ENCODE results near the gene PRTFDC1. TPM values are rescaled to one million over a fixed set of nuclear protein-coding genes. Genes with fewer than 3 reads are reported as not detected.
A peak's percentile ranks its signal among the peaks of the same experiment; 100 is the strongest.
"Not testable (repeated sequence)": the region's sequence is repeated elsewhere in the genome, so short reads cannot be mapped to it uniquely, and the experiment has no call there.

The PRTFDC1 gene
- total RNA-seq, 2 experiments from 2014 or later: 0.27 to 0.46 TPM

DNA sequence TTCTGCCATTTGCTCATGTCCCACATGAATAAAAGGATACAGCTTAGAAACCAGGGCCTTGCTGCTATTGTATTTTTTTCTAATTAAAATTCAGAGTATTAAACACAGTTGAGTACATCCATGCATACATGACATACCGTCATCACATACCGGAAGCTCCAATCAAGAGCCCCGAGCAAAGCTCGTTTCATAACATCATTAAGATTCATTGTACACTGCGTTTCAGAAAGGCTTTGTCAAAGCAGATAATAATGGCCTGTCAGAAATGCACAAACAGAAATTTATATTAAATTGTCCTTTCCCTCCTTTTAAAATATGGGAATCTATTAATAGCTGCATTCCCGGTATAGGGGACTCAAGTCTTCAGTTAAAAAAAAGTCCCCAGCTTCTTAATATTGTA lies 103.4 kb downstream of the PRTFDC1 start:
- Mint-ChIP-seq H3K36me3 (ENCODE audit: low read depth) (no peaks in the 10 kb centered on the region), H3K27ac (no peak overlapping the region), H3K4me3 (no peak overlapping the region), H3K27me3 (no peaks in the 10 kb centered on the region), H3K9me3 (peaks cover 2% of the 10 kb centered on the region), H3K4me1 (peaks cover 10% of the 10 kb centered on the region)
- ChIA-PET POLR2A (no interaction called here), CTCF (interaction anchor here (1.0 to 1.7 kb wide), 4 partner anchors 9 to 64 kb away, joined by 3 to 8 read pairs (median 4); no protein-coding TSS in a partner anchor)
- DNase-seq: no peak

DNA sequence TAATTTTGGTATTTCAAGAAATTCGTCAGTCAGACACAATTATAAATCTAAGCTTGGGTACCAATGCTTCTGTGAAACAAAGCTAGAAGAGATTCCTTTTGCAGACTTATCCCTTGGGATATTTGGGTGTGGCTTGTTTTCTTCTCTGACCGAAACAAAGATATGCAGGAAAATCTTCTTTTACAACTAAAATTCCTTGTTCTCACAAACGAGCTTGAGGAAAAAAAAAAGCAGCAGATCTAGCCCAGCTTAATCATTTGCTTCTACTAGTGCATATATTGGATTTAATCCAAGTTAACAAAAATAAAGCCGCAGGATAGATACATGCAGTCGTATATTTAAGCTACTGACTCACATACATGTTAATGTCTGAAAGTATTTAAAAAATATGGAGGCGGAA lies 104.2 kb downstream of the PRTFDC1 start:
- DNase-seq: no peak

DNA sequence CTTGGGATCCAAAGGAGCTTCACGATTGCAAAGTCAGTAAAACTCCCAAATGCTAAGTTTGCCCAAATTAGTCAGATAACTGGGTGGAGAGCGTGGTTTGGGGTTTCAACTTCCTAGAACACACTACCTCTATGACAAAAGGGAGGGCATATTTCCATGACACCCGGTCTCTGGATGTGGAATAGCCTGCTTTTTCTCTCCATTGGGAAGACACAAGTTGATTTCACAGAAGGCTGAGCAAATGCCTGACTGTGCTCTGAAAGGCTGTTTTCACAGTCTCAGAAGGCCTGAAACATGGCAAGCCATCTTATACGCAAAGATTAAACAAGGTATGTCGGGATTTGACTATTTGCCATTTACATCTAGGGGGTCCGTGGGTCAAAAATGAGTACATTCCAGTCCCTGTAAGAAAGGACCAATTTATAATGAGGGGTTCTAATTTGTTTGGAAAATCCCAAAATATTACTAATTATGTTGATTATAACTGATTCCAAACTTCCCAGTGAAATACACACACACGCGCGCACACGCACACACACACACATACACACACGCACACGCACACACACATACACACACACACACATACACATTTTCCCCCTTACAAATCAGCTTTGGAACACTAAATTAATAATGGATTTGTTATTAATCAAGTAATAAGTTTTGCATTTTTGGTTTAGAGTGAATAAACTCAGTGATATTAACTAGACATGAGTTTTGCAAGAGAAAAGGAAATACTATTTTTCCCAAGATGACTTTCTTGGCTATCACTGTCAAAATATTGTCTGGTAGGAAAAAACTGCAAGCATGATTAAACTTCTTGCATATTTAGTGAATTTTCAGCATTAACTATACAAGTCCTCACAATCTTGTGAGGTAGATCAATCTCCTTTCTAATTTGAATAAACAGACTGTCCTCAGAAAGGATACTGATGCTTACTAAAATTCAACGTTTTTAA lies 105.0 kb downstream of the PRTFDC1 start:
- POLR2A ChIA-PET: no interaction called here
- Mint-ChIP-seq H3K27me3 (no peaks in the 10 kb centered on the region), H3K36me3 (ENCODE audit: low read depth) (no peaks in the 10 kb centered on the region), H3K4me3 (no peak overlapping the region), H3K27ac (no peak overlapping the region), H3K9me3 (peaks cover 2% of the 10 kb centered on the region), H3K4me1 (peaks cover 10% of the 10 kb centered on the region)
- no peak for DNase-seq
- CTCF ChIA-PET: interaction anchor here (1.7 kb wide), 1 partner anchor 10 kb away, joined by 8 read pairs; no protein-coding TSS in a partner anchor

More for the DNA sequence above, 104.2 kb downstream of the PRTFDC1 start:
- H3K4me3 Mint-ChIP-seq: no peak overlapping the region
- no peaks in the 10 kb centered on the region for H3K27me3 Mint-ChIP-seq
- H3K27ac Mint-ChIP-seq: no peak overlapping the region
- POLR2A ChIA-PET: no interaction called here
- CTCF ChIA-PET: interaction anchor here (1.0 to 1.7 kb wide), 2 partner anchors 10 to 65 kb away, joined by 3 to 8 read pairs; no protein-coding TSS in a partner anchor
- H3K9me3 Mint-ChIP-seq: peaks cover 2% of the 10 kb centered on the region
- peaks cover 10% of the 10 kb centered on the region for H3K4me1 Mint-ChIP-seq
- no peaks in the 10 kb centered on the region for H3K36me3 Mint-ChIP-seq (ENCODE audit: low read depth)

GRCh38 chr10:24844742-24845141 lies 107.7 kb downstream of the PRTFDC1 start:
- POLR2A ChIA-PET: no interaction called here
- Mint-ChIP-seq H3K4me3 (no peak overlapping the region), H3K27ac (no peak overlapping the region), H3K27me3 (no peaks in the 10 kb centered on the region), H3K4me1 (peaks cover 6% of the 10 kb centered on the region), H3K36me3 (ENCODE audit: low read depth) (no peaks in the 10 kb centered on the region), H3K9me3 (no peaks in the 10 kb centered on the region)
- CTCF ChIA-PET: interaction anchor here (0.7 to 1.3 kb wide), 2 partner anchors 13 to 198 kb away, joined by 3 read pairs; no protein-coding TSS in a partner anchor
- DNase-seq: no peak

DNA sequence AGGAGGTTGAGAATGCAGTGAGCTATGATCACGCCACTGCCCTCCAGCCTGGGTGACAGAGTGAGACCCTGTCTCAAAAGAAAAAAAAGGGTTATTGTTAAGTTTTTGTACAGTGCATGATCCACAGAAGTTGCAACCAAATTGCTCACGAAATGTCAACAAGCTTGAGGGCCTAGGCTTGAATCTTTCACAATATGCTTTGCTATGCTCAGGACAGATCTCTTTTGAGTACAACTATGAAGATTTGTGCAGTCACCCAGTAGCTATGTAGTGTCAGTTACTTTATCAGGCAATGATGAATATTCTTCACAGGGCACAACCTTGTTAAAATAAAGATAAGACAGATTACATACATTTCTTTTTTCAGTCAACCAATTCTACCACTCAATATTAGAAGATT lies 109.2 kb downstream of the PRTFDC1 start:
- Mint-ChIP-seq H3K9me3 (no peaks in the 10 kb centered on the region), H3K4me1 (peaks cover 6% of the 10 kb centered on the region), H3K27me3 (no peaks in the 10 kb centered on the region), H3K27ac (no peak overlapping the region), H3K4me3 (no peak overlapping the region), H3K36me3 (ENCODE audit: low read depth) (no peaks in the 10 kb centered on the region)
- ChIA-PET CTCF (no interaction called here), POLR2A (no interaction called here)
- no peak for DNase-seq

DNA sequence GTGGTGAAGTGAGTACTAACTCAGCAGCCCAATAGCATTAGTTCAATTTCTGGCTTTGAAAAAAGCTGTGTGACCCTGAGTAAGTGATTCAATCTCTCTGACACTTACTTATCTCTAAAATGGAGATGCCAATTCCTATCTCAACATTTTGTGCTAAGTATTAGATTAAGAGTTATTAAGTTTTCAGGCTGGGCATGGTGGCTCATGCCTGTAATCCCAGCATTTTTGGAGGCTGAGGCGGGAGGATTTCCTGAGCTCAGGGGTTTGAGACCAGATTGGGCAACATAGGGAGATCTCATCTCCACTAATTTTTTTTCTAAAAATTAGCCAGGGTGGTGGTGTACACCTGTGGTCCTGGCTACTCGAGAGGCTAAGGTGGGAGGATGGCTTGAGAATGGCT lies 109.5 kb downstream of the PRTFDC1 start:
- peaks cover 6% of the 10 kb centered on the region for H3K4me1 Mint-ChIP-seq
- DNase-seq: no peak
- H3K36me3 Mint-ChIP-seq (ENCODE audit: low read depth): no peaks in the 10 kb centered on the region
- CTCF ChIA-PET: interaction anchor here (0.6 kb wide), 1 partner anchor 18 kb away, joined by 3 read pairs; no protein-coding TSS in a partner anchor
- no peaks in the 10 kb centered on the region for H3K9me3 Mint-ChIP-seq
- no peak overlapping the region for H3K4me3 Mint-ChIP-seq
- no peak overlapping the region for H3K27ac Mint-ChIP-seq
- POLR2A ChIA-PET: no interaction called here
- no peaks in the 10 kb centered on the region for H3K27me3 Mint-ChIP-seq

DNA sequence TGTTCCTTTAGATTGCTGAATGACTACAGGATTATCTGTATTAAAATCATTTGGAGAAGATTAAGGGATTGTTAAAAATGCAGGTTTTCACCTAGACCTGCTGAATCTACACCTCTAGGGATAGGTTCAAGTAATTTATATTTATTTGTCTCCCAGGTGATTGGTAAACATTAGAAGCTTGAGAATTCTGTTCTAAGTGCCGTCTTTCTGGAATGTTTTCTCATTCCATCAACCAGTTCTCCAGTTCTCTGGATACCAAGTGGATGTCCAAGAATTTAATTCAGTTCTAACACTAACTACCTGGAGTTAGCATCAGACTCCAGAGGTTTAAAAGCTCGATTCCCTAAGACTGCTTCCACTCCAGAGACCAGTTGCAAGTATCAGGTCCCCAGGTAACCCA lies 110.9 kb downstream of the PRTFDC1 start:
- no peak for DNase-seq
- no peak overlapping the region for H3K4me3 Mint-ChIP-seq
- H3K9me3 Mint-ChIP-seq: peaks cover 4% of the 10 kb centered on the region
- H3K4me1 Mint-ChIP-seq: peaks cover 4% of the 10 kb centered on the region
- no peak overlapping the region for H3K27ac Mint-ChIP-seq
- H3K36me3 Mint-ChIP-seq (ENCODE audit: low read depth): no peaks in the 10 kb centered on the region
- ChIA-PET POLR2A (no interaction called here), CTCF (no interaction called here)
- no peaks in the 10 kb centered on the region for H3K27me3 Mint-ChIP-seq

GRCh38 chr10:24840784-24841183 lies 111.6 kb downstream of the PRTFDC1 start:
- ChIA-PET POLR2A (no interaction called here), CTCF (no interaction called here)
- Mint-ChIP-seq H3K4me3 (no peak overlapping the region), H3K4me1 (peaks cover 4% of the 10 kb centered on the region), H3K36me3 (ENCODE audit: low read depth) (no peaks in the 10 kb centered on the region), H3K27ac (no peak overlapping the region), H3K27me3 (no peaks in the 10 kb centered on the region), H3K9me3 (peaks cover 7% of the 10 kb centered on the region)
- no peak for DNase-seq

DNA sequence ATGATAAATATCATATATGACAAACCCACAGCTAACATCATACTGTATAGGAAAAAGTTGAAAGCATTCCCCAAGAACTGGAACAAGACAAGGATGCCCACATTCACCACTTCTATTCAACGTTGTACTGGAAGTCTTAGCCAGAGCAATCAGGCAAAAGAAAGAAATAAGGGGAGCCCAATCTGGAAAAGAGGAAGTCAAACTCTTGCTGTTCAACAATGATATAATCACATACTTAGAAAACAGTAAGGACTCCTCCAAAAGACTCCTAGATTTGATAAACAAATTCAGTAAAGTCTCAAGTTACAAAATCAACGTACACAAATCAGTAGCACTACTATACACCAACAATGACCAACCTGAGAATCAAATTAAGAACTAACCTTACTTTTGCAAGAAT lies 114.6 kb downstream of the PRTFDC1 start:
- H3K27me3 Mint-ChIP-seq; H3K9me3 Mint-ChIP-seq; H3K36me3 Mint-ChIP-seq (ENCODE audit: low read depth); POLR2A ChIA-PET; H3K27ac Mint-ChIP-seq; H3K4me3 Mint-ChIP-seq; CTCF ChIA-PET; H3K4me1 Mint-ChIP-seq; DNase-seq: not testable (repeated sequence)

DNA sequence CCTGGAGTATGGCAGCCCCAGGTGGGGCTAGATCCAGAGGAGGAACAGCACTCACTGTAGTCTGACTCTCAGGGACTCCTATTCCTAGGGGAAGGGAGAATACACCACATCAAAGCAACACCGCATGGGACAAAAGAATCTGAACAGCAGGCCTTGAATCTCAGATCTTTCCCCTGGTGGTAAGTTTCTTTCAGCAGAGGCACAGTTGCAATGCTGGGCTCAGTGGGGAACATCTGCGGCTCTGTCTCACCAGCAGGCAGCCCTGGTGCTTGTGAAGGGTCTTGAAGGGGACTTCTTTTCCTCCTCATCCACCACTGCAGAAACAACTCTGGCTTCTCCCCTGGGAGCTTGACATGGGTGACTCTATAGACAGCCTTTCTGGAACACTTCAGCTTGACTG lies 117.5 kb downstream of the PRTFDC1 start:
- ChIA-PET POLR2A (no interaction called here), CTCF (no interaction called here)

GRCh38 chr10:24826009-24826408 lies 126.4 kb downstream of the PRTFDC1 start:
- Mint-ChIP-seq H3K4me3 (peak overlapping the region; percentile 8), H3K27me3 (no peaks in the 10 kb centered on the region), H3K4me1 (peaks cover 26% of the 10 kb centered on the region), H3K36me3 (ENCODE audit: low read depth) (no peaks in the 10 kb centered on the region), H3K9me3 (no peaks in the 10 kb centered on the region), H3K27ac (no peak overlapping the region)
- DNase-seq: no peak
- POLR2A ChIA-PET: no interaction called here
- CTCF ChIA-PET: no interaction called here

More for the DNA sequence above, 117.5 kb downstream of the PRTFDC1 start:
- peaks cover 7% of the 10 kb centered on the region for H3K9me3 Mint-ChIP-seq
- no peak overlapping the region for H3K27ac Mint-ChIP-seq
- no peak for DNase-seq
- no peaks in the 10 kb centered on the region for H3K36me3 Mint-ChIP-seq (ENCODE audit: low read depth)
- no peaks in the 10 kb centered on the region for H3K4me1 Mint-ChIP-seq
- H3K27me3 Mint-ChIP-seq: no peaks in the 10 kb centered on the region
- H3K4me3 Mint-ChIP-seq: no peak overlapping the region

GRCh38 chr10:24825551-24825950 lies 126.9 kb downstream of the PRTFDC1 start:
- Mint-ChIP-seq H3K36me3 (ENCODE audit: low read depth) (no peaks in the 10 kb centered on the region), H3K27ac (no peak overlapping the region), H3K4me1 (peaks cover 26% of the 10 kb centered on the region), H3K27me3 (no peaks in the 10 kb centered on the region), H3K4me3 (no peak overlapping the region), H3K9me3 (no peaks in the 10 kb centered on the region)
- ChIA-PET CTCF (no interaction called here), POLR2A (no interaction called here)
- no peak for DNase-seq

DNA sequence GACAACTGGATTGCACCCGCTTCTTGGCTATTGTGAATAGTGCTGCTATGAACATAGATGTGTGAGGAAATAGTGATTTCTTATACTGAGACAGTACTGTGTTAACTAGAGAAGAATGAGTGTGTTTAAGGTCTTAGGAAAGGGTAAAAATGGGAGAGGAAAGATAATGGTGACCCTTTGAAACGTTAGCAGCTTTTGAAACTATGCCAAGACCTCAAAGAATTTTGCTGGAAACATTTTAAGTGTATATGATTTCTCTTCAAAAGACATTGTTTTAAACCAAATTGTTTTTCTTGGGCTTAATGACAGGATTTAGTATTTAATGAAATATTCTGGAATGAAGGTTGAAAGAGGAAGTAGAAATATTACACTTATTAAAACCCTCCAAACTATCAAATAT lies 127.9 kb downstream of the PRTFDC1 start:
- H3K4me1 Mint-ChIP-seq: peaks cover 26% of the 10 kb centered on the region
- no peaks in the 10 kb centered on the region for H3K36me3 Mint-ChIP-seq (ENCODE audit: low read depth)
- H3K4me3 Mint-ChIP-seq: no peak overlapping the region
- no peak overlapping the region for H3K27ac Mint-ChIP-seq
- POLR2A ChIA-PET: no interaction called here
- H3K27me3 Mint-ChIP-seq: no peaks in the 10 kb centered on the region
- no peaks in the 10 kb centered on the region for H3K9me3 Mint-ChIP-seq
- CTCF ChIA-PET: interaction anchor here (1.8 kb wide), 1 partner anchor 11 kb away, joined by 8 read pairs; no protein-coding TSS in a partner anchor
- no peak for DNase-seq

Measured in activated CD4-positive, alpha-beta T cell treated with anti-CD3 and anti-CD28 coated beads, Interleukin-2, amount 10 ng/mL, durations not matched to agents 7 days and 5 days (primary cell).